ENCODE measurements around the gene SHF.

Gene SHF

DNA sequence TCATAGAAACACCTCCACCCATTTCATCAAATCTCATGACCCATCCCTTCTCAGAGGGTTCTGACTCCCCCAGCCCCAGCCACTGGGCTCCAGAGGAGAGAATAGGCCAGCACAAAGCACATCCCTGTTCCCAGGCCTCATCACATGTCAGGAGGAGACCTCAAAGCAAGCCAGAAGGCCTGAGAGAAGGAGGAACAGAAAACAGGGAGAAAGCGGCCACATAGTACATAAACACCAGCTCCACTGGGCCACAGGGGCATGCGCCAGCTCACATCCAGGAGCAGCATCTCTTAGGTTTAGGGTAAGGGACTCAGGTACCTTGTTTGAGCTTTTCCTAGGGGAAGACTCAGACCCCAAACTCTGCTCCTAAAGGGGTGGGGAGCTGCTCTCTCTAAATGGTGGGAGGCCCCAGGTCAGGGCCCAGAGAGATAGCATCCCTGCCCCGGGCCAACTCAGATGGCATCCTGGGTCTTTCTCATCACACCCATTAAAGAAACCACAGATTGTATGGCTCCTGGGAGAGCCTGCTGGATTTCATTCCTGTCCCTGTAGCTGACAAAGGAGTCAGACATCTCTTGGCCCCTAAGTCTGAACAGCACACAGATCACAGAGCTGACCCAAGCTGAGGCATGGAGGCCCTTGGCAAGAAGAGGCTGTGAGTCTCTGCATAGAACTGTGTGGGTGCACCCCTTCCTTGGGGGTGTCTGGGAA is 2.5 kb downstream of the SHF start:
- H3K4me3 ChIP-seq (replicated peaks in 1 of 2; ENCODE audit: low read depth in 2 of 2, low read length in 2 of 2): no peak overlapping the region
- TF ChIP-seq, protein P1, sequence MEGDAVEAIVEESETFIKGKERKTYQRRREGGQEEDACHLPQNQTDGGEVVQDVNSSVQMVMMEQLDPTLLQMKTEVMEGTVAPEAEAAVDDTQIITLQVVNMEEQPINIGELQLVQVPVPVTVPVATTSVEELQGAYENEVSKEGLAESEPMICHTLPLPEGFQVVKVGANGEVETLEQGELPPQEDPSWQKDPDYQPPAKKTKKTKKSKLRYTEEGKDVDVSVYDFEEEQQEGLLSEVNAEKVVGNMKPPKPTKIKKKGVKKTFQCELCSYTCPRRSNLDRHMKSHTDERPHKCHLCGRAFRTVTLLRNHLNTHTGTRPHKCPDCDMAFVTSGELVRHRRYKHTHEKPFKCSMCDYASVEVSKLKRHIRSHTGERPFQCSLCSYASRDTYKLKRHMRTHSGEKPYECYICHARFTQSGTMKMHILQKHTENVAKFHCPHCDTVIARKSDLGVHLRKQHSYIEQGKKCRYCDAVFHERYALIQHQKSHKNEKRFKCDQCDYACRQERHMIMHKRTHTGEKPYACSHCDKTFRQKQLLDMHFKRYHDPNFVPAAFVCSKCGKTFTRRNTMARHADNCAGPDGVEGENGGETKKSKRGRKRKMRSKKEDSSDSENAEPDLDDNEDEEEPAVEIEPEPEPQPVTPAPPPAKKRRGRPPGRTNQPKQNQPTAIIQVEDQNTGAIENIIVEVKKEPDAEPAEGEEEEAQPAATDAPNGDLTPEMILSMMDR (IDR thresholded peaks at IDR 0.05; ENCODE audit: low read depth, low read length): no peak
- no peak for DNase-seq (ENCODE audit: low read depth in 2 of 2)

DNA sequence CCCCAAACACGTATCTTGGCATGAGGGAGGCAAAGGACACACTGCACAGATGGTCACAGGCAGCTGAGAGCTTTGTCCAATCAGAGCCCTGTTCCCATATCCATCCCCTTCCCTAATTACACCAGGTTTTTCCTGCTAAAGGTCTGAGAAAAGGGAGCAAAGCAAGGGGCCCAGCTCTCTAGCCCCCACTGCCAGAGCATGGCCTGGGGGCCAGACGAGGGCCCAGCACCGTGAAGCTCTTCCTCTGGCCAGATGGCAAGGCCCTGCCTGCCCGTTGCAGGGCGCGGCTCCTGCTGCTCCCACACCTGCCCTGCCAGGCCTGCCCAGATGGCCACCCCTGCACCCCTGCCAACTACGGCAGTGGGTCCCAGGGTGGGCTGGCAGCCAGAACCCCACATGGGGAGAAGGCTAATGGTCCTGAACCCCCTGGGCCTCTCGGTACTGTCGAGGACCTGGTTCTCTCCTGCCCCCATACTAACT is 3.2 kb downstream of the SHF start:
- TF ChIP-seq, protein P1 (IDR thresholded peaks at IDR 0.05; ENCODE audit: low read depth, low read length): no peak
- no peak for DNase-seq (ENCODE audit: low read depth in 2 of 2)
- no peak overlapping the region for H3K4me3 ChIP-seq (replicated peaks in 1 of 2; ENCODE audit: low read depth in 2 of 2, low read length in 2 of 2)

DNA sequence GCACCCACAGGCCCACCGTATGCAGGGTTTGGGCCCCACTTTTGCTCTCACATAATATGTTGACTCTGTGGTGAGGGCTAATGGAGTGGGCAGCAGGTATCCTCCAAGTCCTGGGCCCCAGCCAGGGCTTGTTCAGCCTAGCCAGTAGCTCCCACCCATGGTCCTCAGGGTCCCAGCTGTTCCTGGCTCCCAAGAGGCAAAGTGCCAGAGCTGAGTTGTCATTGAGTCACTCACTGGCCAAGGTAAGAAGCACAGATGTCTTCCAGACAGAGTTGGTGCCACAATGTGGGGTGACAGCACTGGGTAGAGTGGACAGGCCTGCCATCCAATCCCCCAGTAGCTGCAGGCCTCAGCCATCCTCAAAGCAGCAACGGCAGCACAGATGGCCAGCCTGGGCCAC is 4.3 kb downstream of the SHF start:
- TF ChIP-seq, protein P1 (IDR thresholded peaks at IDR 0.05; ENCODE audit: low read depth, low read length): no peak

DNA sequence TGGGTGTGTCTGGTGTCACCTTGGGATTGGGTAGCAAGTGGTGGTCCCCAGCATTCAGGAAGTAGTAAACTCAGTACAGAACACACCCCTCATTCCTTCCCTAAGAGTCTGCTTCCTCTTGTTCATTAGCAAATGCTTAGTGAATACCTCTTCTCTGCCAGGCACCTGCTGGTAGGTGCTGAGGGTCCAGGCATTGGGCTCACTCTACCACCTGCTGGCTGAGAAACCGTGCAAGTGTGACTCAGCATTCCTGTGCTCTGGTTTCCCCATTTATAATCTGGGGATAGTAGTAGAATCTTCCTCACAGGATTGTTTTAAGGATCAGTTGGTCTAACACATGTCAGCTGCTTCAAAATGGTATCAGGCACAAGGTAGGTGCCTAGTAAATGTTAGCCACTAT is 4.8 kb downstream of the SHF start:
- H3K4me3 ChIP-seq (replicated peaks in 1 of 2; ENCODE audit: low read depth in 2 of 2, low read length in 2 of 2): no peak overlapping the region
- DNase-seq (ENCODE audit: low read depth in 2 of 2): no peak
- TF ChIP-seq, protein P1 (IDR thresholded peaks at IDR 0.05; ENCODE audit: low read depth, low read length): no peak

More for the DNA sequence above, 4.3 kb downstream of the SHF start:
- DNase-seq (ENCODE audit: low read depth in 2 of 2): no peak
- H3K4me3 ChIP-seq (replicated peaks in 1 of 2; ENCODE audit: low read depth in 2 of 2, low read length in 2 of 2): no peak overlapping the region

DNA sequence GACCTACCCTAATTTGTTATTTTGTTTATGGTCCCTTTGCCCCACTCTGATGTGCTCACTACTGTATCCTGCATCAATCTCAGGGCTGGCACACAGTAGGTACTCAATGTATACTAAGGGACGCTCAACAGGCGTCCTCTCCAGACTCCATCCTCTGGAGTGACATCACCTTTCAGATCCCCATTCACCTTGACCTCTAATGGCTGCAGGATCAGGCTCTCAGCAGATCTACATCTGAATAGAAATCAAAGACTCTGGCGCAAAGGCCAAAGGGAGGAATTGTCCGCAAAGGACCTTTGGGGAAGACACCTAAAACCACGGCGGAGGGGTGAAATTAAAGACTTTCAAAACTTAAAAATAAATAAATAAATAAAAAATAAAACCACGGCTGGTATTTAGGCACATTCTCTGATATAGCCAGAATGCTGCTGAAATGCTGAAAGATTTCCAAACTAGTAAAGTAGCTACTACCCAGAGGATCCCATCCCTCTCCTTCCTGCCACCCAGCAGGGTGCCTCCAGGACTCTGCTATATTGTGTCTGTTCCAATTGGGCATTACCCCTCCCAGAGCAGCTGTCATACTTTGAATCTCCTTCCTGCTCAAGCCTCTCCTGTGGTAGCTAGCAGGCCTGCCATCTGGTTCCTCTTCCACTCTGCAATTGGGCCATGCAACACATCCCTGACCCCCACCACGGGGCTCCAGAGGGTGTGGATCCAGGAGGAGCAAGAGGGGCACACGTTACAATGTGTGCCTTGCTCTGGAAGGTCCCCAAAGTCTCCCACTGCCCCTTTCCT is 6.1 kb downstream of the SHF start:
- no peak overlapping the region for H3K4me3 ChIP-seq (replicated peaks in 1 of 2; ENCODE audit: low read depth in 2 of 2, low read length in 2 of 2)
- TF ChIP-seq, protein P1 (IDR thresholded peaks at IDR 0.05; ENCODE audit: low read depth, low read length): no peak
- DNase-seq (ENCODE audit: low read depth in 2 of 2): no peak

DNA sequence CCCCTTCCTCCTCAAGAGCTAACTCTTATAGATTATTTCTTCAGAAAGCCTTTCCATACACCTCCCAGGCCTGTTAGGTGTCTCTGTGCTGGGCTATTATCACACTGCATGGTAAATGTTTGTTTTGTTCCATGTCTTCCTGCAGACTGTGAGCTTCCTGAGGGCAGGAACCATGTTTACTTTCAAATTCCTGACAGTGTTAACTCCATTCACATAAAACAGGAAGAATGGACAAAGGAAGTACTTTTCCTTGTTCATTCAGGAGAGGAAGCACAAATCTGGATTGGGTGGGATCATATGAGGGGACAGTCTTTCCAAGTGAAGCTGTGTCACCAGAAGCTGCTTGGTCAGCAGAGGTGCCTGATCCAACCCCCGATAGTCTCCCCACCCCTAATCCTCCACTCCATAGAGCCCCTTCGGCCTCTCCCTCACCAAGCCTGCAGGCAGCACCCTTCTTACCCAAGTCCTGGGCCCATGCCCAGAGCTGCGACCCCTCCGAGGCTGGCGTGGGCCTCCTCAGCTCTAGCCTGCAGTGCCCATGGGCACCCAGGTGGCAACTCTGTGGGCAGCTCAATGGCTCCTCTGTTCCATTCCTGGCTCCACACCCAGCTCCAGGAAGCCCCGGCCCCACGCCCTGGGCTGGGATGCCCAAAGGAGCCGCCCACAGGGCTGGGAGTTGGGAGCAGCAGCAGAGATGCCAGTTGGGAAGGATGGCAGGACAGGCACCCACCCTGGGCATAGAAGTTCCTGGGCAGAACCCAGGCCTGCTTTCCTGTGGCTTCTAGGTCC is 6.9 kb downstream of the SHF start:
- TF ChIP-seq, protein P1 (IDR thresholded peaks at IDR 0.05; ENCODE audit: low read depth, low read length): no peak

More for the DNA sequence above, 6.9 kb downstream of the SHF start:
- no peak for DNase-seq (ENCODE audit: low read depth in 2 of 2)
- H3K4me3 ChIP-seq (replicated peaks in 1 of 2; ENCODE audit: low read depth in 2 of 2, low read length in 2 of 2): no peak overlapping the region

Data from cardiac fibroblast (primary cell).